Fibroblast of villous mesenchyme (primary cell): ENCODE data around the gene KIAA2012. TPM values are rescaled to one million over a fixed set of nuclear protein-coding genes. Genes with fewer than 3 reads are reported as not detected.

ENCODE experiments used
- DNase-seq: peaks from one replicate; pipeline ENCODE4 v3.0.0-alpha.2; 2010; ENCODE audit warnings: low read depth
- H3K4me3 ChIP-seq: 2 replicates; pipeline ENCODE4 v1.5.1; 2011; ENCODE audit warnings: low read depth, mild to moderate bottlenecking, low read length
- total RNA-seq: library from RNA; depleted of rRNA; stranded (reverse); fragments of >200 nt; gene quantifications from 2 replicates; pipeline ENCODE4 v1.2.3, GENCODE V29; 2012
- TF ChIP-seq, protein P1 (sequence below): IDR thresholded peaks from 2 replicates; pipeline ENCODE4 v1.5.1; 2012; ENCODE audit warnings: low read depth, mild to moderate bottlenecking, low read length; ENCODE audit not compliant: insufficient read depth

KIAA2012 gene
- total RNA-seq, 1 donor: under 0.01 TPM

DNA sequence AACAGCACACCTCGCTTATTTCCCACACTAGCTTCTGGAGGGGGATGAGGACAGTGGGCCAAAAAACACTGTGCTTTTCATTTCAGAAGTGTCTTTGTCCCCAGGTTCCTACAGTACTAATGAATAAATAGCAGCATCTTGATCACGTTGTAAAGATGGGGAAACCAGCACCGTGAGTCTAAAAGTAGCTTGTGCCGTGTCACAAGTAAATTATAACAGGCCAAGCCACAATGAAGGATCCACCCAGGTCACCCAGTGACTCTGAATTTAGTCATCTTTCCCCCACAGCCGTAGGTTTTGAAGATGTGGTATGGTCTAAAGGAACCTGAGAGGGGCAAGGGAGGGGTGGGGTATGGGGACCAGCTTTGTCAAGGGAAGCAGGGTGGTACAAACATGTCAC, 30.6 kb upstream of the KIAA2012 start:
- TF ChIP-seq, protein P1, sequence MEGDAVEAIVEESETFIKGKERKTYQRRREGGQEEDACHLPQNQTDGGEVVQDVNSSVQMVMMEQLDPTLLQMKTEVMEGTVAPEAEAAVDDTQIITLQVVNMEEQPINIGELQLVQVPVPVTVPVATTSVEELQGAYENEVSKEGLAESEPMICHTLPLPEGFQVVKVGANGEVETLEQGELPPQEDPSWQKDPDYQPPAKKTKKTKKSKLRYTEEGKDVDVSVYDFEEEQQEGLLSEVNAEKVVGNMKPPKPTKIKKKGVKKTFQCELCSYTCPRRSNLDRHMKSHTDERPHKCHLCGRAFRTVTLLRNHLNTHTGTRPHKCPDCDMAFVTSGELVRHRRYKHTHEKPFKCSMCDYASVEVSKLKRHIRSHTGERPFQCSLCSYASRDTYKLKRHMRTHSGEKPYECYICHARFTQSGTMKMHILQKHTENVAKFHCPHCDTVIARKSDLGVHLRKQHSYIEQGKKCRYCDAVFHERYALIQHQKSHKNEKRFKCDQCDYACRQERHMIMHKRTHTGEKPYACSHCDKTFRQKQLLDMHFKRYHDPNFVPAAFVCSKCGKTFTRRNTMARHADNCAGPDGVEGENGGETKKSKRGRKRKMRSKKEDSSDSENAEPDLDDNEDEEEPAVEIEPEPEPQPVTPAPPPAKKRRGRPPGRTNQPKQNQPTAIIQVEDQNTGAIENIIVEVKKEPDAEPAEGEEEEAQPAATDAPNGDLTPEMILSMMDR: no peak
- DNase-seq: no peak
- no peak overlapping the region for H3K4me3 ChIP-seq

DNA sequence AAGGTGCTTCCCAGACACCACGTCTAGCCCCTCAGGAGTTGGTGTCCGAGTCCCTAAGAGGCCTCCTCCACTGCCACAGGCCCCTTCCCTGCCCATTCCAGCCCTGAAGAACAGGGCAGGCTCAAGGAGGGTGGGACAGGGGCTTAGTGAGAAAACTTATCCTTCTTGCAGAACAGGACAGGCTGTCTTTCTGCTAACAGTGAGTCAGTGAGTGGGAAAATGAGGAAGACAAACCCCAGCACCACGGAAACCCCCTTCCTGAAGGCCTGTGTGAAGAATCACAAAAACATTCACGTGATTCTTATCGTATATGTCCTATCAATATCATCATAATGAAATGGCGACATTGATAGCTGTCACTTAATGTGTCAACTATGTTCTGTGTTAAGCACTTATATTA, 29.6 kb upstream of the KIAA2012 start:
- no peak overlapping the region for H3K4me3 ChIP-seq
- TF ChIP-seq, protein P1: no peak
- DNase-seq: no peak

DNA sequence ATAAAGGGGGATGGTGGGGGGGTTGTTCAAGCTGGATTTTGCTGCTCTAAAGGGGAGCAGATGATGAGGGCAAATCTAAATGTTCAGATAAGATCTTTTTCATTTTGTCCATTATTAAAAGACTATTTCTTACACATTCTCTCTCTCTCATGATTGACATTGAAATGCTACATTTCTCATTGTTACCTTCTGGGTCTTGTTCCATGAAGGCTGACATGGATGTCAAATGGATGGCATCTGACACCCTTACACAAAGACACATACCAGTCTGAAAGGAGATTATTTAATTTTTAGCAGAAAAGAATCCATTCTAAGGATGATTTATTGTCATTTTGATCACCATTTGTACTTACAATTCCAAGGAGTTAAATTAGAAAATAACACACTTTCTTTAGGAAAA, 28.3 kb upstream of the KIAA2012 start:
- DNase-seq: no peak
- TF ChIP-seq, protein P1: no peak
- no peak overlapping the region for H3K4me3 ChIP-seq

DNA sequence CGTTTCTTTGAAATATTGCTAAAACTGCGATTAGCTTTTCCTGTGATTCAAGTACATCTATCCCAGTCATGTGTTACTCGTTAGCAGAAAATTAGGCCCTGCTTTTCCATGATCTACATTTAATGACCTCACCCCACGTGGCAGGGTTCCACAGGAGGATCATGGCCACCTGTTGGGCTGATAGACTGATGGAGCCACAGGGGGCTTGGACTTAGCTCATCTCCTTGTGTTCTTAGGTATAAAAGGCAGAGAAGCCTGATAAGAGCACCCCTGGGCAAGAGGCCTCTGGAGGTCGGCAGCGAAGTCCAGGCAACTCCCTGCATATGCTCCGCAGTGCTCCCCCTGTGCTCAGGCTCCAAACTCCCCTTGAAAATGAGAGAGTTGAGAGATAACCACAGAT, 26.5 kb upstream of the KIAA2012 start:
- TF ChIP-seq, protein P1: no peak
- DNase-seq: no peak
- no peak overlapping the region for H3K4me3 ChIP-seq

DNA sequence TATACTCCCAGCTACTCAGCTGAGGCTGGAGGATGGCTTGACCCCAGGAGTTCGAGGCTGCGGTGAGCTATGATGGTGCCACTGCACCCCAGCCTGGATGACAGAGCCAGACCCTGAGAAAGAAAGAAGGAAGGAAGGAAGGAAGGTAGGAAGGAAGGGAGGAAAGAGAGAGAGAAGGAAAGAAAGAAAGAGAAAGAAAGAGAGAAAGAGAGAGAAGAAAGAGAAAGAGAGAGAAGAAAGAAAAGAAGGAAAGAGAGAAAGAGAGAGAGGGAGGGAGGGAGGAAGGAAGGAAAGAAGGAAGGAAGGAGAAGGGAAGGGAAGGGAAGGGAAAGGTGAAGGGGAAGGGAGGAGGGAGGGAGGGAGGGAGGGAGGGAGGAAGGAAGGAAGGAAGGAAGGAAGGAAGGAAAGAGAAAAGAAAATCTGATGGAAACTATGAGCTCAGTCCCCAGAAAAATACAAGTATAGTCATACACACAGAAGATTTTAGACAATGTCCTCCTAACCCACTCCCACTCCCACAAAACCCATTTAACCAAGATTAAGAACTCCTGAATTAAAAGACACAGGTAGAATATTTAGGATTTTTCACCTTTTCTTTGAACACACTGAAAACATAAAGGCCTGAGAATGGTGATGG, 23.8 kb upstream of the KIAA2012 start:
- DNase-seq: no peak
- H3K4me3 ChIP-seq: no peak overlapping the region
- TF ChIP-seq, protein P1: no peak

DNA sequence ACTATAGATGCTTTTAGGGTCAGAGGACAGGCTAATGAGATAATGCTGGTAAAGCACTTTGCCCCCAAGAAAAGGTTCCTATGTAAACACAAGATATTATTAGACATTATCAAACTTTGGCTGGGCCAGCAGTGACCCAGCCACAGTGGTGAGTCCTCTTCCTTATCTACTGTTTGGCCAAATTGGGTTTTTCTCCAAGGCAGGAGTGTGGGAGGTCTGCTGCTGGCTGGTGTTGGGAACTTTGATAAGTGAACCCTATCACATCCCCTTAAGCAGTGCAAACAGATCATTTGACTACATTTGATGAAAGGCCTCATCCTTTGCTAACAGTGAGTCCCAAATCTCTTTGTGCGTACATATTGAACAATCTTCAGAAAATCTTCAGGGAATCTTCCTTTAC, 23.2 kb upstream of the KIAA2012 start:
- TF ChIP-seq, protein P1: no peak
- H3K4me3 ChIP-seq: no peak overlapping the region
- no peak for DNase-seq

DNA sequence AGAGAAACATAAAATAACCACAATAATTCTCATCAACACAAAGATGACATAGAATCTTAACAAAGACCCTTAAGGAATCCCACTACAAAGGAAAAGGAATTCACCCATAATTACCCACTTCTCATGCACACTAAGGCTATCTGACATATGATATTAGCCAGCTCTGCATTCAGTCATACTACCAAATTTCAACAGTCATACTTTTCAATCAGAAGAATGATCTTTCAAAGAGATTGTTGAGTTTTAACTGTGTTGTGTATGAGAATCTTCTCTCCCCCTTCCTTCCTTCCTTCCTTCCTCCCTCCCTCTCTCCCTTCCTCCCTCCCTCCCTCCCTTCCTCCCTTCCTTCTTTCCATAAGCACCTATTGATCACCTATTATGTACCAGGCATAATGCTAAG, 22.4 kb upstream of the KIAA2012 start:
- TF ChIP-seq, protein P1: no peak
- no peak overlapping the region for H3K4me3 ChIP-seq
- DNase-seq: no peak
